ENCODE measurements around the gene RAB42.
"Not testable (repeated sequence)": the region's sequence is repeated elsewhere in the genome, so short reads cannot be mapped to it uniquely, and the experiment has no call there.

Gene RAB42

GRCh38 chr1:28586585-28587391 lies 5.3 kb upstream of the RAB42 start:
- DNase-seq, result not testable (repeated sequence)

GRCh38 chr1:28592321-28593071 lies 431 bp downstream of the RAB42 start:
- DNase-seq, result no peak

GRCh38 chr1:28593988-28594356 lies 1.9 kb downstream of the RAB42 start:
- DNase-seq, result not testable (repeated sequence)

- DNase-seq, result not testable (repeated sequence)
These were observed 2.8 kb downstream of the RAB42 start for GRCh38 chr1:28594686-28595411.

- DNase-seq, result no peak
These were observed 3.5 kb downstream of the RAB42 start for GRCh38 chr1:28595412-28596191.

GRCh38 chr1:28596276-28596675 lies 4.2 kb downstream of the RAB42 start:
- DNase-seq, result not testable (repeated sequence)

- no peak for DNase-seq
These were observed 9.6 kb downstream of the RAB42 start for GRCh38 chr1:28601696-28602095.

GRCh38 chr1:28602536-28603439 lies 10.7 kb downstream of the RAB42 start:
- no peak for DNase-seq

GRCh38 chr1:28604411-28604810 lies 12.3 kb downstream of the RAB42 start:
- no peak for DNase-seq

- no peak for DNase-seq
These were observed 12.9 kb downstream of the RAB42 start for GRCh38 chr1:28604962-28605361.

GRCh38 chr1:28606771-28607170 lies 14.7 kb downstream of the RAB42 start:
- no peak for DNase-seq

GRCh38 chr1:28613175-28613574 lies 21.1 kb downstream of the RAB42 start:
- DNase-seq, result no peak

GRCh38 chr1:28631713-28632112 lies 39.6 kb downstream of the RAB42 start:
- DNase-seq, result no peak

- DNase-seq, result no peak
These were observed 40.5 kb downstream of the RAB42 start for GRCh38 chr1:28632560-28632959.

GRCh38 chr1:28640766-28641165 lies 48.7 kb downstream of the RAB42 start:
- peak; percentile 16 for DNase-seq

- no peak for DNase-seq
These were observed 50.2 kb downstream of the RAB42 start for GRCh38 chr1:28642056-28642846.

- DNase-seq, result peak; percentile 92
These were observed 51.0 kb downstream of the RAB42 start, which contains the start of gene TAF12 for GRCh38 chr1:28642847-28643635. Gene TAF12 (minus strand): TSS chr1:28643067. CDS start chr1:28622081, 20,986 bp downstream.

GRCh38 chr1:28644494-28644893 lies 52.4 kb downstream of the RAB42 start:
- DNase-seq, result no peak

Data from activated effector memory CD4-positive, alpha-beta T cell treated with Interleukin-2 at 50 U/mL for 16 hours (primary cell).